ENCODE results near the gene CACNA1B. TPM values are rescaled to one million over a fixed set of nuclear protein-coding genes. Genes with fewer than 3 reads are reported as not detected.

CACNA1B gene
- polyA plus RNA-seq, 1 of the 3 experiments (the other 2 are of a cell fraction) = 0.03 TPM

- peak; percentile 4 for DNase-seq
- TF ChIP-seq MAX (IDR thresholded peaks at IDR 0.05; ENCODE audit: low read depth) (no peak), RXRA (IDR thresholded peaks at IDR 0.05; ENCODE audit: borderline replicate concordance, low read depth) (no peak), RCOR1 (IDR thresholded peaks at IDR 0.05; ENCODE audit: low read length) (no peak), POLR2AphosphoS5 (IDR thresholded peaks at IDR 0.05; ENCODE audit: low read depth, low read length) (no peak), EP300 (IDR thresholded peaks at IDR 0.05; ENCODE audit: borderline replicate concordance in 1 of 2, low read depth in 1 of 2, low read length in 1 of 2) (no peak), RAD21 (IDR thresholded peaks at IDR 0.05; ENCODE audit: low read length) (no peak)
- no peaks in the 10 kb centered on the region for H4K20me1 ChIP-seq (ENCODE audit: insufficient read depth)
- no peaks in the 10 kb centered on the region for H3K27me3 ChIP-seq (ENCODE audit: insufficient read depth)
- no peaks in the 10 kb centered on the region for H3K79me2 ChIP-seq (ENCODE audit: insufficient read depth)
- no peaks in the 10 kb centered on the region for H3F3A ChIP-seq (replicated peaks; ENCODE audit: insufficient read depth)
- ChIA-PET CTCF (no interaction called here), POLR2A (no interaction called here)
- H3K4me3 ChIP-seq (ENCODE audit: low read depth in 2 of 2, low read length in 1 of 2) = no peak overlapping the region
- no peak overlapping the region for H3K9ac ChIP-seq
- WGBS (ENCODE audit: low lambda C conversion rate) = 60% methylated on average over 5 of the region's 5 CpGs
- H3K4me1 ChIP-seq (ENCODE audit: control insufficient read depth in 1 of 2, insufficient read depth in 2 of 2, low read depth in 1 of 2, low read length in 1 of 2) = no peaks in the 10 kb centered on the region; a peak in 1 of 4 replicates
- H3K27ac ChIP-seq (ENCODE audit: low read depth in 2 of 2, low read length in 1 of 2) = no peak overlapping the region
- no peak overlapping the region for H2AFZ ChIP-seq (ENCODE audit: low read depth)
- H3K9me2 ChIP-seq = no peaks in the 10 kb centered on the region
- no peaks in the 10 kb centered on the region for H3K36me3 ChIP-seq (replicated peaks in 1 of 2; ENCODE audit: control insufficient read depth in 1 of 2, insufficient read depth in 2 of 2, low read length in 1 of 2)
- no peaks in the 10 kb centered on the region for H3K9me3 ChIP-seq
- H3K4me2 ChIP-seq = no peak overlapping the region
These were observed 199.0 kb downstream of the CACNA1B start for GRCh38 chr9:138076650-138077009.

GRCh38 chr9:138077126-138077525 lies 199.5 kb downstream of the CACNA1B start:
- CTCF ChIA-PET = no interaction called here
- Histone ChIP-seq H3K9me2 (no peaks in the 10 kb centered on the region), H3K9ac (no peak overlapping the region), H3K4me2 (no peak overlapping the region), H3K27ac (ENCODE audit: low read depth in 2 of 2, low read length in 1 of 2) (no peak overlapping the region), H3K27me3 (ENCODE audit: insufficient read depth) (no peaks in the 10 kb centered on the region), H3K4me1 (ENCODE audit: control insufficient read depth in 1 of 2, insufficient read depth in 2 of 2, low read depth in 1 of 2, low read length in 1 of 2) (no peaks in the 10 kb centered on the region; a peak in 1 of 4 replicates), H3K9me3 (no peaks in the 10 kb centered on the region), H4K20me1 (ENCODE audit: insufficient read depth) (no peaks in the 10 kb centered on the region), H3K36me3 (replicated peaks in 1 of 2; ENCODE audit: control insufficient read depth in 1 of 2, insufficient read depth in 2 of 2, low read length in 1 of 2) (no peaks in the 10 kb centered on the region), H2AFZ (ENCODE audit: low read depth) (no peak overlapping the region), H3K79me2 (ENCODE audit: insufficient read depth) (no peaks in the 10 kb centered on the region), H3F3A (replicated peaks; ENCODE audit: insufficient read depth) (no peaks in the 10 kb centered on the region), H3K4me3 (ENCODE audit: low read depth in 2 of 2, low read length in 1 of 2) (no peak overlapping the region)
- 37% methylated on average over 6 of the region's 9 CpGs for WGBS (ENCODE audit: low lambda C conversion rate)
- TF ChIP-seq CTCF (IDR thresholded peaks at IDR 0.05) (no peak), NFIC (IDR thresholded peaks at IDR 0.05; ENCODE audit: borderline replicate concordance) (no peak), SMC3 (IDR thresholded peaks at IDR 0.05; ENCODE audit: low read depth, low read length) (no peak), USF1 (IDR thresholded peaks at IDR 0.05; ENCODE audit: borderline replicate concordance, low read depth) (no peak), MEF2A (IDR thresholded peaks at IDR 0.05; ENCODE audit: borderline replicate concordance, low read depth) (no peak), YY1 (IDR thresholded peaks at IDR 0.05; ENCODE audit: low read depth) (no peak), TAF1 (IDR thresholded peaks at IDR 0.05; ENCODE audit: borderline replicate concordance, low read depth, low read length) (no peak), IRF3 (IDR thresholded peaks at IDR 0.05; ENCODE audit: low read depth, low read length) (no peak), RXRA (IDR thresholded peaks at IDR 0.05; ENCODE audit: borderline replicate concordance, low read depth) (no peak), FOXM1 (IDR thresholded peaks at IDR 0.05; ENCODE audit: low read depth) (no peak), USF2 (IDR thresholded peaks at IDR 0.05; ENCODE audit: borderline replicate concordance, low read depth, low read length) (no peak), FOXJ3 (CRISPR knock-in tag; IDR thresholded peaks at IDR 0.05) (no peak), ZBTB33 (IDR thresholded peaks at IDR 0.05; ENCODE audit: borderline replicate concordance, low read depth) (no peak), EZH2phosphoT487 (IDR thresholded peaks at IDR 0.05; ENCODE audit: borderline replicate concordance, low read depth) (no peak), TCF12 (IDR thresholded peaks at IDR 0.05) (no peak), MAX (IDR thresholded peaks at IDR 0.05; ENCODE audit: low read depth) (no peak), FOSL2 (IDR thresholded peaks at IDR 0.05; ENCODE audit: borderline replicate concordance, low read depth) (no peak), EP300 (IDR thresholded peaks at IDR 0.05; ENCODE audit: borderline replicate concordance in 1 of 2, low read depth in 1 of 2, low read length in 1 of 2) (no peak), RFX5 (IDR thresholded peaks at IDR 0.05; ENCODE audit: low read length) (no peak)
- POLR2A ChIA-PET = no interaction called here
- peak; percentile 9 for DNase-seq

Data from SK-N-SH (cell line).